Gastrocnemius medialis (tissue), 4 donors: Measurements from ENCODE around the gene BRI3. TPM values are rescaled to one million over a fixed set of nuclear protein-coding genes. Genes with fewer than 3 reads are reported as not detected.

Source experiments
- ATAC-seq, 2 donors: fragments of 150-250 bp; one replicate each; pipeline ENCODE4 v1.9.1; 2016
- DNase-seq, 2 donors: peaks; one replicate each; pipeline ENCODE4 v3.0.0-alpha.2; 2019
- H3K27ac ChIP-seq, 4 donors: fragments of 200-600 bp; sonication (generic); 1 replicate in 1 of 4; 2 replicates in 3 of 4; pipeline ENCODE4 v1.5.1; 2016 to 2018; ENCODE audit warnings: mild to moderate bottlenecking in 2 of 4, moderate library complexity in 1 of 4
- H3K27me3 ChIP-seq, 3 donors: fragments of 200-600 bp; sonication (generic) in 2 of 3; 1 replicate in 1 of 3; 2 replicates in 2 of 3; pipeline versions ENCODE4 v1.5.1 to v1.6.0; 2016 to 2019; ENCODE audit warnings: mild to moderate bottlenecking in 1 of 3, moderate library complexity in 1 of 3
- H3K36me3 ChIP-seq, 2 donors: fragments of 200-600 bp; sonication (generic) in 1 of 2; one replicate each; pipeline ENCODE4 v1.5.1; 2017 to 2018
- H3K4me1 ChIP-seq, 2 donors: fragments of 200-600 bp; sonication (generic) in 1 of 2; one replicate each; pipeline ENCODE4 v1.5.1; 2016 to 2017; ENCODE audit warnings: mild to moderate bottlenecking in 2 of 2
- H3K4me3 ChIP-seq, 4 donors: fragments of 200-600 bp; sonication (generic) in 3 of 4; 1 replicate in 1 of 4; 2 replicates in 3 of 4; pipeline ENCODE4 v1.5.1; 2016 to 2019; ENCODE audit warnings: mild to moderate bottlenecking in 2 of 4
- H3K9me3 ChIP-seq, 3 donors: fragments of 200-600 bp; sonication (generic) in 2 of 3; 1 replicate in 1 of 3; 2 replicates in 2 of 3; pipeline ENCODE4 v1.5.1; 2016 to 2019
- CTCF ChIP-seq, 5 experiments: fragments of 450-650 bp in 3 of 5; fragments of 200-600 bp in 2 of 5; sonication (generic) in 2 of 5; IDR thresholded peaks in 4 of 5; conservative IDR thresholded peaks in 1 of 5; 1 replicate in 4 of 5; 2 replicates in 1 of 5; pipeline ENCODE4 v1.5.1; 2016 to 2019; ENCODE audit warnings: antibody characterized with exemption in 5 of 5, mild to moderate bottlenecking in 3 of 5, moderate library complexity in 3 of 5
- POLR2A ChIP-seq, 2 donors: fragments of 450-650 bp; IDR thresholded peaks; one replicate each; pipeline ENCODE4 v1.6.1; 2017; ENCODE audit warnings: antibody characterized with exemption in 2 of 2, mild to moderate bottlenecking in 2 of 2, moderate library complexity in 2 of 2
- in situ Hi-C, 4 donors: fragments of 200-750 bp; cut with MboI; loops; one replicate each; pipeline versions ENCODE4 v1.15.0 to v1.8.0; 2017; ENCODE audit warnings: low sequenced_read_pairs in 4 of 4
- intact Hi-C: fragments of 100-400 bp; cut with DNase I; formaldehyde crosslinking; loops from one replicate; pipeline ENCODE4 v1.15.1; 2023; ENCODE audit warnings: low total_unique reads
- total RNA-seq, 4 donors: library from RNA; depleted of rRNA; stranded (reverse); fragments of >200 nt; gene quantifications; one replicate each; pipeline versions ENCODE4 v1.1.0 to v1.2.3, GENCODE V29; 2016

BRI3 gene
- total RNA-seq, 4 donors from 2014 or later = 60.5 to 180 (median 114) TPM

- DNase-seq = no peak
- in situ Hi-C loops (loop anchor here in 1 of 4 donors (25.0 kb wide), 1 partner anchor 129 kb away; the partner anchor contains the start of gene LMTK2), intact Hi-C loops (loop anchor here (5.0 kb wide), 1 partner anchor 219 kb away; no protein-coding TSS in a partner anchor)
- Histone ChIP-seq H3K9me3 (no peaks in the 10 kb centered on the region), H3K4me1 (no peaks in the 10 kb centered on the region), H3K36me3 (peaks cover 0 to 46% of the 10 kb centered on the region in 2 donors), H3K27me3 (no peaks in the 10 kb centered on the region), H3K27ac (no peak overlapping the region), H3K4me3 (no peak overlapping the region)
- peak; percentile 55 to 63 for ATAC-seq
- TF ChIP-seq CTCF (IDR thresholded peaks at IDR 0.05 in 4 of 5, conservative IDR thresholded peaks at IDR 0.05 in 1 of 5) = peak; percentile 25 to 75 (median 67)
- TF ChIP-seq POLR2A (IDR thresholded peaks at IDR 0.05) = no peak
Measured at GRCh38 chr7:98240961-98241673, 40.4 kb upstream of the BRI3 start.

- no peaks in the 10 kb centered on the region for H3K9me3 ChIP-seq
- no peak overlapping the region for H3K4me3 ChIP-seq
- peaks cover 0 to 46% of the 10 kb centered on the region in 2 donors for H3K36me3 ChIP-seq
- TF ChIP-seq POLR2A (IDR thresholded peaks at IDR 0.05) (no peak), CTCF (IDR thresholded peaks at IDR 0.05 in 4 of 5, conservative IDR thresholded peaks at IDR 0.05 in 1 of 5) (no peak)
- intact Hi-C loops (loop anchor here (5.0 kb wide), 1 partner anchor 219 kb away; no protein-coding TSS in a partner anchor), in situ Hi-C loops (loop anchor here in 1 of 4 donors (25.0 kb wide), 1 partner anchor 129 kb away; the partner anchor contains the start of gene LMTK2)
- DNase-seq (no peak), ATAC-seq (no peak)
- no peaks in the 10 kb centered on the region for H3K4me1 ChIP-seq
- no peak overlapping the region for H3K27ac ChIP-seq
- no peaks in the 10 kb centered on the region for H3K27me3 ChIP-seq
Measured at GRCh38 chr7:98241674-98242241, 39.7 kb upstream of the BRI3 start.

- DNase-seq (no peak), ATAC-seq (no peak)
- no peaks in the 10 kb centered on the region for H3K9me3 ChIP-seq
- H3K27ac ChIP-seq = no peak overlapping the region
- H3K4me1 ChIP-seq = no peaks in the 10 kb centered on the region
- in situ Hi-C loops = loop anchor here in 1 of 4 donors (25.0 kb wide), 1 partner anchor 130 kb away; the partner anchor contains the start of gene LMTK2
- H3K27me3 ChIP-seq = no peaks in the 10 kb centered on the region
- H3K4me3 ChIP-seq = no peak overlapping the region
- no peak for TF ChIP-seq CTCF (IDR thresholded peaks at IDR 0.05 in 4 of 5, conservative IDR thresholded peaks at IDR 0.05 in 1 of 5)
- TF ChIP-seq POLR2A (IDR thresholded peaks at IDR 0.05) = no peak
- intact Hi-C loops = loop anchor here (5.0 kb wide), 1 partner anchor 220 kb away; no protein-coding TSS in a partner anchor
- H3K36me3 ChIP-seq = peaks cover 0 to 46% of the 10 kb centered on the region in 2 donors
Measured at GRCh38 chr7:98242342-98242741, 39.1 kb upstream of the BRI3 start.

GRCh38 chr7:98242934-98243333 lies 38.6 kb upstream of the BRI3 start:
- no peak for DNase-seq
- intact Hi-C loops = loop anchor here (5.0 kb wide), 1 partner anchor 221 kb away; no protein-coding TSS in a partner anchor
- Histone ChIP-seq H3K9me3 (no peaks in the 10 kb centered on the region), H3K4me1 (no peaks in the 10 kb centered on the region), H3K27me3 (no peaks in the 10 kb centered on the region), H3K4me3 (no peak overlapping the region), H3K27ac (no peak overlapping the region), H3K36me3 (peaks cover 0 to 43% of the 10 kb centered on the region in 2 donors)
- no peak for ATAC-seq
- TF ChIP-seq CTCF (IDR thresholded peaks at IDR 0.05 in 4 of 5, conservative IDR thresholded peaks at IDR 0.05 in 1 of 5) (no peak), POLR2A (IDR thresholded peaks at IDR 0.05) (no peak)
- in situ Hi-C loops = loop anchor here in 1 of 4 donors (25.0 kb wide), 1 partner anchor 131 kb away; the partner anchor contains the start of gene LMTK2
